B cell (primary cell): ENCODE measurements around the gene PRDM10.

Source experiments
- CTCF ChIP-seq: fragments of 200-600 bp; IDR thresholded peaks from one replicate; pipeline ENCODE4 v1.8.0; 2022; ENCODE audit warnings: antibody characterized with exemption, mild to moderate bottlenecking
- EZH2 ChIP-seq: IDR thresholded peaks from 2 replicates; pipeline ENCODE4 v1.6.1; 2012; ENCODE audit warnings: borderline replicate concordance, low read depth, mild to moderate bottlenecking, moderate library complexity, low read length; ENCODE audit not compliant: insufficient read depth, poor library complexity, severe bottlenecking

GRCh38 chr11:129929721-129930120 lies 72.9 kb downstream of the PRDM10 start:
- TF ChIP-seq EZH2, result no peak
- TF ChIP-seq CTCF, result no peak
